ENCODE measurements around the gene FOXP1. TPM values are rescaled to one million over a fixed set of nuclear protein-coding genes. Genes with fewer than 3 reads are reported as not detected.
A peak's percentile ranks its signal among the peaks of the same experiment; 100 is the strongest.

FOXP1 gene
- total RNA-seq, 3 donors from 2014 or later = 61.9 to 267 (median 146) TPM

DNA sequence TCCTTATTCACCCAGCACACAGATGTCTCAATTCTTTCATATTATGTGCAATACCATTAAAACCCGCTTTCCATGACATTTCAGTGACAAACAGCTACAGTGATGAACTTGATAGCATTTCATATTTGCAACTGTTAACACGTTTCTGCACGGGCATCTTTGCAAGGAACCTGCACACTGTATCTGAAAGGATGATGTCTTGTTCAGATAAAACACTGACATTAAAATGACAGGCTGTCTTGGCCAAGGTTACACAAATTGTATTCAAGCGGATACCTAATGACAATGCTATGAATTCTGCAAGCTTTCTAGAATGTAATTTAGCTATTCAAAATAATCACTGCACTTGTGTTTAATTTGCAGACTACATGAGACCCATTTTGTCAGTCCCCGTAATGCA is 529.2 kb downstream of the FOXP1 start:
- Histone ChIP-seq H3K27me3 (no peaks in the 10 kb centered on the region), H3K9me3 (no peaks in the 10 kb centered on the region), H3K27ac (peak overlapping the region in 1 of 2 donors; percentile 98), H3K4me3 (no peak overlapping the region), H3K4me1 (peaks cover 0 to 7% of the 10 kb centered on the region in 2 donors), H3K36me3 (no peaks in the 10 kb centered on the region)
- intact Hi-C loops (cut with DNase I; ENCODE audit: low total_unique reads) = no loop called here
- TF ChIP-seq POLR2AphosphoS5 (IDR thresholded peaks at IDR 0.05) (no peak), POLR2A (IDR thresholded peaks at IDR 0.05) (no peak)
- TF ChIP-seq, protein P1, sequence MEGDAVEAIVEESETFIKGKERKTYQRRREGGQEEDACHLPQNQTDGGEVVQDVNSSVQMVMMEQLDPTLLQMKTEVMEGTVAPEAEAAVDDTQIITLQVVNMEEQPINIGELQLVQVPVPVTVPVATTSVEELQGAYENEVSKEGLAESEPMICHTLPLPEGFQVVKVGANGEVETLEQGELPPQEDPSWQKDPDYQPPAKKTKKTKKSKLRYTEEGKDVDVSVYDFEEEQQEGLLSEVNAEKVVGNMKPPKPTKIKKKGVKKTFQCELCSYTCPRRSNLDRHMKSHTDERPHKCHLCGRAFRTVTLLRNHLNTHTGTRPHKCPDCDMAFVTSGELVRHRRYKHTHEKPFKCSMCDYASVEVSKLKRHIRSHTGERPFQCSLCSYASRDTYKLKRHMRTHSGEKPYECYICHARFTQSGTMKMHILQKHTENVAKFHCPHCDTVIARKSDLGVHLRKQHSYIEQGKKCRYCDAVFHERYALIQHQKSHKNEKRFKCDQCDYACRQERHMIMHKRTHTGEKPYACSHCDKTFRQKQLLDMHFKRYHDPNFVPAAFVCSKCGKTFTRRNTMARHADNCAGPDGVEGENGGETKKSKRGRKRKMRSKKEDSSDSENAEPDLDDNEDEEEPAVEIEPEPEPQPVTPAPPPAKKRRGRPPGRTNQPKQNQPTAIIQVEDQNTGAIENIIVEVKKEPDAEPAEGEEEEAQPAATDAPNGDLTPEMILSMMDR (IDR thresholded peaks at IDR 0.05) = no peak
- DNase-seq (ENCODE audit: low spot score in 2 of 2) = no peak

DNA sequence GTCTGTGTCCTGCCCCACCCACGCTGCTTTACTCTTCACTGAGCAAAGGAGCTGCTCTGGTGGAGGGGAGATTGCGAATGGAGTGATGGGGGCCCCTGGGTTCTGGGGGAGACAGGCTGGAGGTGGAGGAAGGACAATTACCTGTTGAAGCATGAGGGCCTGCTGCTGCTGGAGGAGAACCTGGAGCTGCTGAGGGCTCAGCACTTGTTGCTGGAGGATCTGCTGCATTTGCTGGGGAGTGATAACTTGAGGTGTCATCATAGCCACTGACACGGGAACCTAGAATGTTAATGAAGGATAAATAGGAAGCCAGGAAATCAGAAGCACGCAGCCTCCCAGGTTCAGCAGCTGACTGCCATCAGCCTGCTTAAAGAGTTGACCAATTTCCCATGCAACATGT is 530.0 kb downstream of the FOXP1 start:
- DNase-seq (ENCODE audit: low spot score in 2 of 2) = no peak
- no peaks in the 10 kb centered on the region for H3K9me3 ChIP-seq
- H3K4me3 ChIP-seq = no peak overlapping the region
- peaks cover 0 to 7% of the 10 kb centered on the region in 2 donors for H3K4me1 ChIP-seq
- no peak for TF ChIP-seq POLR2A (IDR thresholded peaks at IDR 0.05)
- TF ChIP-seq POLR2AphosphoS5 (IDR thresholded peaks at IDR 0.05) = no peak
- TF ChIP-seq, protein P1 (IDR thresholded peaks at IDR 0.05) = no peak
- intact Hi-C loops (cut with DNase I; ENCODE audit: low total_unique reads) = no loop called here
- no peaks in the 10 kb centered on the region for H3K36me3 ChIP-seq
- H3K27ac ChIP-seq = peak overlapping the region; percentile 13 to 15
- H3K27me3 ChIP-seq = no peaks in the 10 kb centered on the region

DNA sequence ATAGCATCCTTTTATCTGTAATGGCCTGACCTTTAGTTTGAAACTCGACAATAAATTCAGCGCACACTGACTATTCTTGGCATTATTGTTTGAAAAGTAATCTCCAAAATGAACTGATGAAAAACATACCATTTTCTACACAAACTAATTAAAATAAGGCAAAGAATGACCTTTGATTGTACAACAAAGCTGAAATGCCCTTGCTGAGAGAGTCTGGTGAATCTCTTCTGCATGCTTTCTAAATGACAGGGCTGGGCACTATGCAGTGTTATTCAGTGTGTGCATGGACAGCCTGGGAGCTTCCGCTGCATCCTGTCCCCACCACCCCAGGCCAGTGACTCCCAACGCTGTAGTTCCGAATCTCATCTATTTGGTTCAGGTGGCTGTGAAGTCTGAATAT is 530.8 kb downstream of the FOXP1 start:
- H3K4me3 ChIP-seq = no peak overlapping the region
- H3K27ac ChIP-seq = peak overlapping the region; percentile 49 to 60
- DNase-seq (ENCODE audit: low spot score in 2 of 2) = no peak
- intact Hi-C loops (cut with DNase I; ENCODE audit: low total_unique reads) = no loop called here
- H3K9me3 ChIP-seq = no peaks in the 10 kb centered on the region
- TF ChIP-seq, protein P1 (IDR thresholded peaks at IDR 0.05) = no peak
- TF ChIP-seq POLR2AphosphoS5 (IDR thresholded peaks at IDR 0.05) = no peak
- peaks cover 0 to 7% of the 10 kb centered on the region in 2 donors for H3K4me1 ChIP-seq
- no peaks in the 10 kb centered on the region for H3K27me3 ChIP-seq
- H3K36me3 ChIP-seq = no peaks in the 10 kb centered on the region

DNA sequence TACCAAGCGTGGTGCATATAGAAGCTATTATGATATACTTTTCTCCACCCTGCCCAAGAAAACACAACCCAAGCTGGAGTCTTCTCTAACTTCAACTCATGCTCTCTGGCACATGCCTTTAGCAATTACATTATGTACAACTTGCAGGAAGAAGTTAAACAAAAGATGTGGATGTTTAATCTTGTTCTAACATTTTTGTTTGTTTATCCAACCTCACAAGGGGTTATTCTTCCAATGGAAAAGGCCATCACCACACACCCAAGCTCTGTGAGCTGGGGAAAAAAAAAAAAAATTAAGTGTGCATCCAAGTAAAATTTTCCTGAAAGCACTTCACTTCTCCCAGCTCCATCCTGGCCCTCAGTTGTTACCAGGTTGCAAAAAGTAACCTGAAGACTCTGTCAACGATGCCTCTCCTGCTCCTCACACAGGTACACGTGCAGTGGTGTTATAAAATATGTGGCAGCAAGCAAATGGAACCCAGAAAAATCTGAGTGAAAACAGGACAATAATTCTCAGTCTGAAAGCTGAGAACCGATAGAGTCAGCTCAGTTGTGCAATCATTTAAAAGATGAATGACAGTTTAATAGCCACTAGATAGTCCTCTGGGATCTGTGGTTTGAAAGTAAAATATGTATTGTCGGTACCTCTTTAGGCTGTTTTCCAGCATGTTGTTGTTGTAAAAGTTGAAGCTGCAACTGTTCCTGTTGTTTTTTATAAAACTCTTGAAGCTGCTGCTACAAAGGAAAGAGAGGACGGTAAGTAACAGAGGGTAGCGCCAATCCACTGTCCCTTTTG is 531.4 kb downstream of the FOXP1 start:
- peak overlapping the region; percentile 50 to 60 for H3K27ac ChIP-seq
- H3K4me3 ChIP-seq = no peak overlapping the region
- no peaks in the 10 kb centered on the region for H3K36me3 ChIP-seq
- intact Hi-C loops (cut with DNase I; ENCODE audit: low total_unique reads) = no loop called here
- no peaks in the 10 kb centered on the region for H3K9me3 ChIP-seq
- H3K27me3 ChIP-seq = no peaks in the 10 kb centered on the region
- H3K4me1 ChIP-seq = peaks cover 0 to 7% of the 10 kb centered on the region in 2 donors
- TF ChIP-seq, protein P1 (IDR thresholded peaks at IDR 0.05) = no peak
- TF ChIP-seq POLR2AphosphoS5 (IDR thresholded peaks at IDR 0.05) = no peak
- TF ChIP-seq POLR2A (IDR thresholded peaks at IDR 0.05) = no peak
- no peak for DNase-seq (ENCODE audit: low spot score in 2 of 2)

DNA sequence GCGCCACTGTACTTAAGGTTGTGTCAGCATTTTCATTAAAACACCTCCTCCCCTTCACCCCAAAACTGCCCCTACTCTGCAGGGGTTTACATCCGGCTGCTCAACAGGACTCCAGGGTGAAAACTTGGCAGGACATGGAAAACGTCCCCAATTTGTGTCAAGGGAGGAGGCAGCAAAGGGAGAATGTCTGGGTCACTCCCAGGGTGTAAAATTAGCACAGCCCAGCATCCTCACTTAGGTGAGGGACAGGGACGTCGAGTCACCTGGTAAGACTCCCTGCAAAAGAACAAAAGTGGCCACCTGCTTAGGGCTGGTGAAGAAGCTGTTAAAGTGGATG is 532.3 kb downstream of the FOXP1 start:
- no peak for TF ChIP-seq POLR2A (IDR thresholded peaks at IDR 0.05)
- TF ChIP-seq POLR2AphosphoS5 (IDR thresholded peaks at IDR 0.05) = no peak
- TF ChIP-seq, protein P1 (IDR thresholded peaks at IDR 0.05) = no peak
- Histone ChIP-seq H3K27me3 (no peaks in the 10 kb centered on the region), H3K27ac (peak overlapping the region; percentile 50 to 60), H3K4me3 (no peak overlapping the region), H3K36me3 (no peaks in the 10 kb centered on the region), H3K4me1 (peaks cover 0 to 7% of the 10 kb centered on the region in 2 donors), H3K9me3 (no peaks in the 10 kb centered on the region)
- intact Hi-C loops (cut with DNase I; ENCODE audit: low total_unique reads) = no loop called here
- DNase-seq (ENCODE audit: low spot score in 2 of 2) = no peak

Measured in breast epithelium (tissue), 4 donors.